Panc1 (cell line): ENCODE results near the gene PACSIN1. TPM values are rescaled to one million over a fixed set of nuclear protein-coding genes. Genes with fewer than 3 reads are reported as not detected.

Experiments
- ATAC-seq: fragments of 200-7000 bp; cut with Tn5 transposase; 2 replicates; pipeline ENCODE4 v1.9.1; 2020; ENCODE audit warnings: mild to moderate bottlenecking, moderate library complexity
- BruUV-seq: library from RNA; stranded (reverse); fragments of 400-500 nt; replicated peaks from 2 replicates; lab custom pipeline; 2021; lab: Mats Ljungman, UMichigan
- CTCF ChIA-PET: fragments of 300-600 bp; sonication (Branson Sonifier 250); formaldehyde crosslinking; loops from one replicate; lab custom pipeline; 2022; ENCODE audit warnings: antibody characterized with exemption; lab: Charles Lee
- POLR2A ChIA-PET: fragments of 300-600 bp; sonication (Branson Sonifier 250); formaldehyde crosslinking; loops from one replicate; lab custom pipeline; 2022; ENCODE audit warnings: antibody characterized with exemption; lab: Charles Lee
- DNase-seq: peaks from one replicate; pipeline ENCODE4 v3.0.0-alpha.2; 2010; ENCODE audit warnings: low read depth, low spot score
- H3K27ac ChIP-seq: 2 replicates; pipeline ENCODE4 v1.5.1; 2011; ENCODE audit warnings: mild to moderate bottlenecking, low read length, inconsistent platforms
- H3K27me3 ChIP-seq: fragments of 200-500 bp; sonication (Bioruptor generic); 2 replicates; pipeline ENCODE4 v1.6.0; 2014; ENCODE audit warnings: low read length, inconsistent platforms; ENCODE audit not compliant: control insufficient read depth, insufficient read depth
- H3K36me3 ChIP-seq: fragments of 200-500 bp; sonication (Bioruptor generic); 2 replicates; pipeline ENCODE4 v1.5.1; 2014; ENCODE audit warnings: inconsistent platforms, mild to moderate bottlenecking, low read length, moderate library complexity; ENCODE audit not compliant: control insufficient read depth, insufficient read depth
- H3K4me1 ChIP-seq: 2 replicates; pipeline ENCODE4 v1.5.1; 2011; ENCODE audit warnings: inconsistent platforms, mild to moderate bottlenecking, low read length, moderate library complexity; ENCODE audit not compliant: control insufficient read depth, insufficient read depth
- H3K4me3 ChIP-seq, 2 experiments: 2 replicates each; pipeline ENCODE4 v1.5.1; 2011 to 2012; ENCODE audit warnings: low read depth in 2 of 2, low read length in 2 of 2, mild to moderate bottlenecking in 2 of 2, inconsistent platforms in 1 of 2, moderate library complexity in 1 of 2
- H3K9me3 ChIP-seq: fragments of 200-500 bp; sonication (Bioruptor generic); 2 replicates; pipeline ENCODE4 v1.5.1; 2014; ENCODE audit warnings: low read depth, mild to moderate bottlenecking, inconsistent platforms, low read length, moderate library complexity; ENCODE audit not compliant: control insufficient read depth, insufficient read depth
- CTCF ChIP-seq: fragments of 450-650 bp; IDR thresholded peaks from 2 replicates; pipeline ENCODE4 v1.5.1; 2017; ENCODE audit warnings: mild to moderate bottlenecking
- POLR2AphosphoS5 ChIP-seq: IDR thresholded peaks from 2 replicates; pipeline ENCODE4 v1.6.1; 2012; ENCODE audit warnings: mild to moderate bottlenecking, low read depth, low read length, moderate library complexity
- REST ChIP-seq, 2 experiments: IDR thresholded peaks; 2 replicates each; pipeline ENCODE4 v1.6.1; 2011 to 2012; ENCODE audit warnings: low read depth in 2 of 2, control low read depth in 1 of 2, low read length in 1 of 2, mild to moderate bottlenecking in 1 of 2, moderate library complexity in 1 of 2; ENCODE audit not compliant: insufficient read depth in 1 of 2
- SIN3A ChIP-seq: IDR thresholded peaks from 2 replicates; pipeline ENCODE4 v1.6.1; 2012; ENCODE audit warnings: low read depth, mild to moderate bottlenecking, low read length, moderate library complexity, borderline replicate concordance; ENCODE audit not compliant: insufficient read depth
- TCF7L2 ChIP-seq: IDR thresholded peaks from 2 replicates; pipeline ENCODE4 v1.6.1; 2011; ENCODE audit warnings: mild to moderate bottlenecking, low read depth, low read length, inconsistent platforms
- in situ Hi-C: cut with HindIII; loops from 2 replicates; pipeline ENCODE4 v1.10.0; 2016; ENCODE audit warnings: low sequenced_read_pairs, low pct_unique_long_range_greater_than_20kb
- intact Hi-C: fragments of 100-400 bp; cut with micrococcal nuclease; formaldehyde crosslinking; loops from one replicate; pipeline ENCODE4 v1.10.0; 2022; ENCODE audit not compliant: unreplicated experiment
- total RNA-seq: library from RNA; stranded (reverse); gene quantifications from one replicate; pipeline ENCODE4 v1.2.1, GENCODE V29; 2021; ENCODE audit not compliant: unreplicated experiment

The PACSIN1 gene
- total RNA-seq, 1 experiment from 2014 or later: 0.18 TPM

- no peaks in the 10 kb centered on the region for H3K9me3 ChIP-seq
- no peaks in the 10 kb centered on the region for H3K36me3 ChIP-seq
- POLR2A ChIA-PET: no interaction called here
- TF ChIP-seq CTCF: no peak
- no peak for TF ChIP-seq TCF7L2
- no peak for TF ChIP-seq SIN3A
- no peak for TF ChIP-seq REST (IDR thresholded peaks at IDR 0.05; ENCODE audit: insufficient read depth in 1 of 2, low read depth in 2 of 2, low read length in 1 of 2)
- TF ChIP-seq POLR2AphosphoS5: no peak
- BruUV-seq: no TSS peak
- in situ Hi-C loops (no loop called here), intact Hi-C loops (no loop called here)
- no peaks in the 10 kb centered on the region for H3K27me3 ChIP-seq
- no peak overlapping the region for H3K27ac ChIP-seq
- no peak for DNase-seq
- no peak for ATAC-seq
- CTCF ChIA-PET: no interaction called here
- no peak overlapping the region for H3K4me3 ChIP-seq
- 0 out of 2 replicates have a peak, but pooled peaks cover 3% of the 10 kb centered on the region for H3K4me1 ChIP-seq
These were observed 105.5 kb downstream of the PACSIN1 start for GRCh38 chr6:34571388-34571787.

GRCh38 chr6:34572021-34572420 is 106.1 kb downstream of the PACSIN1 start:
- H3K4me1 ChIP-seq: no peaks in the 10 kb centered on the region
- intact Hi-C loops (no loop called here), in situ Hi-C loops (no loop called here)
- no peaks in the 10 kb centered on the region for H3K27me3 ChIP-seq
- H3K4me3 ChIP-seq: no peak overlapping the region
- no peak for TF ChIP-seq SIN3A
- no peak for TF ChIP-seq TCF7L2
- no peak for TF ChIP-seq POLR2AphosphoS5
- TF ChIP-seq CTCF: no peak
- TF ChIP-seq REST (IDR thresholded peaks at IDR 0.05; ENCODE audit: insufficient read depth in 1 of 2, low read depth in 2 of 2, low read length in 1 of 2): no peak
- ATAC-seq (no peak), DNase-seq (no peak)
- CTCF ChIA-PET: no interaction called here
- POLR2A ChIA-PET: no interaction called here
- no TSS peak for BruUV-seq
- H3K36me3 ChIP-seq: no peaks in the 10 kb centered on the region
- H3K27ac ChIP-seq: no peak overlapping the region
- H3K9me3 ChIP-seq: no peaks in the 10 kb centered on the region
